HL-60 (cell line): ENCODE results near the gene CASTOR2.
"Not testable (repeated sequence)": the region's sequence is repeated elsewhere in the genome, so short reads cannot be mapped to it uniquely, and the experiment has no call there.

Experiments
- GABPA ChIP-seq: IDR thresholded peaks from 2 replicates; pipeline ENCODE4 v1.6.1; 2012; ENCODE audit warnings: low read depth
- POLR2AphosphoS5 ChIP-seq: IDR thresholded peaks from 2 replicates; pipeline ENCODE4 v1.6.1; 2012; ENCODE audit warnings: low read depth
- SPI1 ChIP-seq: IDR thresholded peaks from 2 replicates; pipeline ENCODE4 v1.6.1; 2012; ENCODE audit warnings: low read depth, mild to moderate bottlenecking, borderline replicate concordance
- TF ChIP-seq, protein P1 (sequence below): IDR thresholded peaks from one replicate; pipeline ENCODE4 v1.5.1; 2011; ENCODE audit warnings: low read length, control low read depth, inconsistent platforms; ENCODE audit not compliant: insufficient read depth
- TF ChIP-seq, protein P2 (sequence below): IDR thresholded peaks from 2 replicates; pipeline ENCODE4 v1.6.1; 2012; ENCODE audit warnings: low read depth; ENCODE audit not compliant: insufficient replicate concordance

DNA sequence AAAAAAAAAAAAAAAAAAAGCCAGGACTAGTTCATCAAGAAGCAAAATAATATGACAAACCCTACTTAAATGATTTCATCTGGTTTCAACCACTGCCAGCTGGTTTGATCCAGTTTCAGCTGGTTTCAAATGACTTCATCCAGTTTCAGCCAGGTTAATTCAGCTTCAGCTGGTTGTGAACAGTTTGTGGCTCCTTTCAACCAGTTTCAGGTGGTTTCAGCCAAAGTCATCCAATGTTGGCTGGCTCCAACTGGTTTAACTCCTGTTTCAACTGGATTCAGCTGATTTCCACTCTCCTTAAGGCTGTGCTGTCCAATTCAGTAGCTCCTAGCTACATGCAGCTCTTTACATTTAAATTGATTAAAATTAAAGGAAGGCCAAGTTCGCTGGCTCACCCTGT, 37.5 kb upstream of the CASTOR2 start:
- TF ChIP-seq, protein P1, sequence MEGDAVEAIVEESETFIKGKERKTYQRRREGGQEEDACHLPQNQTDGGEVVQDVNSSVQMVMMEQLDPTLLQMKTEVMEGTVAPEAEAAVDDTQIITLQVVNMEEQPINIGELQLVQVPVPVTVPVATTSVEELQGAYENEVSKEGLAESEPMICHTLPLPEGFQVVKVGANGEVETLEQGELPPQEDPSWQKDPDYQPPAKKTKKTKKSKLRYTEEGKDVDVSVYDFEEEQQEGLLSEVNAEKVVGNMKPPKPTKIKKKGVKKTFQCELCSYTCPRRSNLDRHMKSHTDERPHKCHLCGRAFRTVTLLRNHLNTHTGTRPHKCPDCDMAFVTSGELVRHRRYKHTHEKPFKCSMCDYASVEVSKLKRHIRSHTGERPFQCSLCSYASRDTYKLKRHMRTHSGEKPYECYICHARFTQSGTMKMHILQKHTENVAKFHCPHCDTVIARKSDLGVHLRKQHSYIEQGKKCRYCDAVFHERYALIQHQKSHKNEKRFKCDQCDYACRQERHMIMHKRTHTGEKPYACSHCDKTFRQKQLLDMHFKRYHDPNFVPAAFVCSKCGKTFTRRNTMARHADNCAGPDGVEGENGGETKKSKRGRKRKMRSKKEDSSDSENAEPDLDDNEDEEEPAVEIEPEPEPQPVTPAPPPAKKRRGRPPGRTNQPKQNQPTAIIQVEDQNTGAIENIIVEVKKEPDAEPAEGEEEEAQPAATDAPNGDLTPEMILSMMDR, result not testable (repeated sequence)
- TF ChIP-seq POLR2AphosphoS5, GABPA, SPI1: not testable (repeated sequence)
- TF ChIP-seq, protein P2, sequence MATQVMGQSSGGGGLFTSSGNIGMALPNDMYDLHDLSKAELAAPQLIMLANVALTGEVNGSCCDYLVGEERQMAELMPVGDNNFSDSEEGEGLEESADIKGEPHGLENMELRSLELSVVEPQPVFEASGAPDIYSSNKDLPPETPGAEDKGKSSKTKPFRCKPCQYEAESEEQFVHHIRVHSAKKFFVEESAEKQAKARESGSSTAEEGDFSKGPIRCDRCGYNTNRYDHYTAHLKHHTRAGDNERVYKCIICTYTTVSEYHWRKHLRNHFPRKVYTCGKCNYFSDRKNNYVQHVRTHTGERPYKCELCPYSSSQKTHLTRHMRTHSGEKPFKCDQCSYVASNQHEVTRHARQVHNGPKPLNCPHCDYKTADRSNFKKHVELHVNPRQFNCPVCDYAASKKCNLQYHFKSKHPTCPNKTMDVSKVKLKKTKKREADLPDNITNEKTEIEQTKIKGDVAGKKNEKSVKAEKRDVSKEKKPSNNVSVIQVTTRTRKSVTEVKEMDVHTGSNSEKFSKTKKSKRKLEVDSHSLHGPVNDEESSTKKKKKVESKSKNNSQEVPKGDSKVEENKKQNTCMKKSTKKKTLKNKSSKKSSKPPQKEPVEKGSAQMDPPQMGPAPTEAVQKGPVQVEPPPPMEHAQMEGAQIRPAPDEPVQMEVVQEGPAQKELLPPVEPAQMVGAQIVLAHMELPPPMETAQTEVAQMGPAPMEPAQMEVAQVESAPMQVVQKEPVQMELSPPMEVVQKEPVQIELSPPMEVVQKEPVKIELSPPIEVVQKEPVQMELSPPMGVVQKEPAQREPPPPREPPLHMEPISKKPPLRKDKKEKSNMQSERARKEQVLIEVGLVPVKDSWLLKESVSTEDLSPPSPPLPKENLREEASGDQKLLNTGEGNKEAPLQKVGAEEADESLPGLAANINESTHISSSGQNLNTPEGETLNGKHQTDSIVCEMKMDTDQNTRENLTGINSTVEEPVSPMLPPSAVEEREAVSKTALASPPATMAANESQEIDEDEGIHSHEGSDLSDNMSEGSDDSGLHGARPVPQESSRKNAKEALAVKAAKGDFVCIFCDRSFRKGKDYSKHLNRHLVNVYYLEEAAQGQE, result not testable (repeated sequence)
